SU-DHL-6 (cell line): ENCODE measurements around the gene TTC3.

Source experiments
- H2AFZ ChIP-seq: fragments of 200-600 bp; sonication (generic); 2 replicates; pipeline ENCODE4 v1.6.1; 2014; ENCODE audit warnings: low read depth, mild to moderate bottlenecking, moderate library complexity, mixed read lengths, antibody characterized with exemption, low read length; ENCODE audit not compliant: severe bottlenecking
- H3F3A ChIP-seq: fragments of 200-600 bp; shearing (Covaris generic); 2 replicates; pipeline ENCODE4 v1.6.0; 2016; ENCODE audit warnings: antibody characterized with exemption, mild to moderate bottlenecking; ENCODE audit not compliant: insufficient read depth
- H3K27ac ChIP-seq: fragments of 200-600 bp; sonication (generic); 2 replicates; pipeline ENCODE4 v1.5.1; 2016; ENCODE audit warnings: low read depth, mild to moderate bottlenecking, low read length, moderate library complexity, mixed read lengths
- H3K27me3 ChIP-seq: fragments of 200-600 bp; sonication (generic), shearing (Covaris generic); 2 replicates; pipeline ENCODE4 v1.6.0; 2014; ENCODE audit warnings: mild to moderate bottlenecking, low read length
- H3K36me3 ChIP-seq: fragments of 200-600 bp; sonication (generic); 2 replicates; pipeline ENCODE4 v1.6.1; 2014; ENCODE audit warnings: mild to moderate bottlenecking, low read length, mixed read lengths
- H3K4me2 ChIP-seq: fragments of 300-600, 200-600 bp; shearing (Covaris generic), sonication (generic); 2 replicates; pipeline ENCODE4 v1.6.0; 2014; ENCODE audit warnings: low read length, low read depth, mild to moderate bottlenecking; ENCODE audit not compliant: poor library complexity, severe bottlenecking
- H3K4me3 ChIP-seq: fragments of 200-600 bp; sonication (generic); 2 replicates; pipeline ENCODE4 v1.5.1; 2014; ENCODE audit warnings: antibody characterized with exemption, low read length, mild to moderate bottlenecking, mixed read lengths; ENCODE audit not compliant: insufficient read depth, poor library complexity, severe bottlenecking
- H3K79me2 ChIP-seq: fragments of 200-600 bp; sonication (generic); 2 replicates; pipeline ENCODE4 v1.6.1; 2014; ENCODE audit warnings: mild to moderate bottlenecking, low read length, moderate library complexity; ENCODE audit not compliant: insufficient read depth
- H3K9ac ChIP-seq: fragments of 200-600 bp; sonication (generic); 2 replicates; pipeline ENCODE4 v1.7.0; 2014; ENCODE audit warnings: mild to moderate bottlenecking, low read length
- H3K9me2 ChIP-seq: fragments of 200-600 bp; sonication (generic); replicated peaks from 2 replicates; pipeline ENCODE4 v1.6.1; 2014; ENCODE audit warnings: low read length; ENCODE audit not compliant: insufficient read depth
- H3K9me3 ChIP-seq: fragments of 200-600 bp; sonication (generic); 2 replicates; pipeline ENCODE4 v1.6.1; 2014; ENCODE audit warnings: low read length, mixed read lengths; ENCODE audit not compliant: insufficient read depth
- H4K20me1 ChIP-seq: fragments of 200-600 bp; sonication (generic); 2 replicates; pipeline ENCODE4 v1.6.1; 2014; ENCODE audit warnings: low read depth, mild to moderate bottlenecking, antibody characterized with exemption, low read length, moderate library complexity, mixed read lengths
- CTCF ChIP-seq: fragments of 200-600 bp; sonication (generic); IDR thresholded peaks from one replicate; pipeline ENCODE4 v1.5.1; 2017; ENCODE audit warnings: antibody characterized with exemption, mild to moderate bottlenecking, low read length, moderate library complexity; ENCODE audit not compliant: insufficient read depth, poor library complexity, severe bottlenecking
- EZH2phosphoT487 ChIP-seq: fragments of 200-600 bp; sonication (generic), shearing (Covaris generic); conservative IDR thresholded peaks from 2 replicates; pipeline ENCODE4 v1.6.1; 2018; ENCODE audit warnings: mild to moderate bottlenecking, antibody characterized with exemption, low read length, moderate library complexity, mixed read lengths

TTC3 gene

DNA sequence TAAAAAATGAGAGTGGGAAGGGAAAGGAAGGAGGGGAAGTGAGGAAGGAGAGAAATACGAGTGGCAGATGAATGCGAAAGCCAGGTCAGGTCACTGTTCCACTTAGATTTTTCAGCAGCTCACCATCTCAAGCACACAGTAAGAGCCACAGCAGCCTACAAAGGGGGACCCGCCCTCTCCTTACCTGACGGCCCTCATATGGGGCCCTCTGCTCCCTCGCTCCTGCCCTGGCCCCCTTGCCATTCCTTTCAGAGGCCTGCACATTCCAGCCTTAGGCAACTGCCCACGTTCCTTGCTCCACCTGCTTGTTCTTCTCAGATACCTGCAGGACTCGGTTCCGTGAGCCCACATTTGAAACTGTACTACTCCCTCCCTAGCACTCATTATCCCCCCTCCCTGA is 172.1 kb downstream of the TTC3 start:
- Histone ChIP-seq H3K9me2 (no peaks in the 10 kb centered on the region), H4K20me1 (peaks cover 7% of the 10 kb centered on the region; the same call in 1 of the 2 replicates), H3K27ac (no peak overlapping the region), H3K27me3 (no peaks in the 10 kb centered on the region), H3K79me2 (peaks cover 86% of the 10 kb centered on the region), H3K36me3 (no peaks in the 10 kb centered on the region), H3K9ac (no peak overlapping the region), H2AFZ (no peak overlapping the region), H3F3A (no peaks in the 10 kb centered on the region), H3K4me3 (no peak overlapping the region), H3K9me3 (no peaks in the 10 kb centered on the region), H3K4me2 (no peak overlapping the region)
- TF ChIP-seq CTCF (no peak), EZH2phosphoT487 (no peak)

DNA sequence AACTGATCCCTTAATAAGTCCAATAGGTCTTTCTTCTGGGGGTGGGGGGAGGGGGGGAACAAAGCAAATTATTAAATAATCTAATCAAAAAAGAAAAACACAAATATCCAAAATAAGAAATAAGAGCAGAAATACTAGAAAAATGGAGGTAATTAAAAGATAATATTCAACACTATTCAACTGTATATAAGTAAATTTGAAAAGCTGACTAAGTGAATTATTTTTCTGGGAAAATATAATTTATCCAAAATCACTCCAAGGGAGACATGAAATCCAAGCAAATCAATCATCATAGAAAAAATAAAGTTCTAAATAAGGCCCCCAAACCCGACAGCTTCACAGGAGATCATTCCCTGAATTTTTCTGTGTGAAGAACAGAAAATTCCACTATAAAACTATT is 175.2 kb downstream of the TTC3 start:
- no peaks in the 10 kb centered on the region for H3K36me3 ChIP-seq
- no peak overlapping the region for H2AFZ ChIP-seq
- H4K20me1 ChIP-seq: peaks cover 11% of the 10 kb centered on the region
- H3K4me3 ChIP-seq: no peak overlapping the region
- 0 out of 2 replicates have a peak, but pooled peaks cover 5% of the 10 kb centered on the region for H3F3A ChIP-seq
- no peak overlapping the region for H3K4me2 ChIP-seq
- H3K9ac ChIP-seq: no peak overlapping the region
- H3K9me2 ChIP-seq: no peaks in the 10 kb centered on the region
- no peak for TF ChIP-seq CTCF
- no peak for TF ChIP-seq EZH2phosphoT487
- no peaks in the 10 kb centered on the region for H3K27me3 ChIP-seq
- H3K79me2 ChIP-seq: peaks cover 99% of the 10 kb centered on the region
- H3K27ac ChIP-seq: no peak overlapping the region
- H3K9me3 ChIP-seq: no peaks in the 10 kb centered on the region

DNA sequence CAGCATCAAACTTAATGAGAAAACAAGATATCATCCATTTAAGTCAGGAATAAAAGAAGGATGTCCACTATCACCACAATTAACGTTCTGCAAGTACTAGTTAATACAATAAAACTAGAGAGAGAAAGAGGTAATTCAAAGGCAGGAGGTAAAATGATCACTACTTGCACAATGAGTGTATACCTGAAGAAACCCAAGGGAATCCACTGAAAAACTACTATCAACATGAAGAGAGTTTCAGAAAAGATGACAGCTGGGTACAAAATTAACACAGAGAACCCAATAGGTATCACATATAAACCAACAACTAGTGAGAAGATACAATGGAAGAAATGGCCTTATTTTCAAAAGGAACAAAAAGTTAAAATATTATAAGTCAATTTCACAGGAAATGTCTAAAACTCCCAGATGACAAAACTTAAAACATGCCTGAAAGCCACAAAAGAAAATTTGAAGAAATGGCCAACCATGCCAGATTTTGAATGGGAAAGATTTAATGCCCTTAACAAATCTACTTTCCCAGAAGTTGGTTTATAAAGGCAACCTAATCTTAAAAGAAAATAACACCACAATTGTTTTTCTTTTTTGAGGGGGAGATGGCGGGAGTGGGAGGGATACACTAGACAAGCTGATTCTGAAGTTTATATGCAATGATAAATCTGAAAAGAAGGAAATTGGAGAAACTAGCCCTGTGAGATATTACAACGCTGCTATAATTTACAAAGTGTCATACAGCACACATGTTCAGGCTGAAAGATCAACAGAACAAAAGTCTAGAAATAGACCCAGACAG is 176.3 kb downstream of the TTC3 start:
- Histone ChIP-seq H3K36me3 (no peaks in the 10 kb centered on the region), H3K9me3 (no peaks in the 10 kb centered on the region), H3F3A (0 out of 2 replicates have a peak, but pooled peaks cover 5% of the 10 kb centered on the region), H3K4me2 (no peak overlapping the region), H3K27ac (no peak overlapping the region), H3K4me3 (no peak overlapping the region), H2AFZ (no peak overlapping the region), H3K9ac (no peak overlapping the region), H3K27me3 (no peaks in the 10 kb centered on the region), H3K79me2 (peaks cover 99% of the 10 kb centered on the region), H3K9me2 (no peaks in the 10 kb centered on the region), H4K20me1 (peaks cover 11% of the 10 kb centered on the region)
- TF ChIP-seq EZH2phosphoT487 (no peak), CTCF (no peak)
